IPS-20b (cell line): ENCODE measurements around the gene BBS9.

Experiments
- H3K27ac ChIP-seq: one replicate; pipeline ENCODE4 v1.5.1; 2013; ENCODE audit warnings: low read length
- H3K27me3 ChIP-seq: 2 replicates; pipeline ENCODE4 v1.6.1; 2013; ENCODE audit warnings: mild to moderate bottlenecking, low read length, inconsistent platforms; ENCODE audit not compliant: insufficient read depth
- H3K36me3 ChIP-seq: 2 replicates; pipeline ENCODE4 v1.6.1; 2013; ENCODE audit warnings: low read depth, mild to moderate bottlenecking, inconsistent platforms, low read length, moderate library complexity; ENCODE audit not compliant: insufficient read depth
- H3K4me1 ChIP-seq: 2 replicates; pipeline ENCODE4 v1.6.1; 2013; ENCODE audit warnings: mild to moderate bottlenecking, control low read depth, inconsistent platforms, low read length, moderate library complexity; ENCODE audit not compliant: insufficient read depth
- H3K4me3 ChIP-seq: 2 replicates; pipeline ENCODE4 v1.5.1; 2013; ENCODE audit warnings: mild to moderate bottlenecking, low read length, inconsistent platforms
- H3K9ac ChIP-seq: 2 replicates; pipeline ENCODE4 v1.6.1; 2013; ENCODE audit warnings: low read depth, mild to moderate bottlenecking, inconsistent platforms, low read length, moderate library complexity
- H3K9me3 ChIP-seq: 2 replicates; pipeline ENCODE4 v1.6.1; 2013; ENCODE audit warnings: mild to moderate bottlenecking, low read depth, low read length, inconsistent platforms; ENCODE audit not compliant: insufficient read depth

BBS9 gene

GRCh38 chr7:33539659-33540400, 410.5 kb downstream of the BBS9 start:
- H3K36me3 ChIP-seq = no peaks in the 10 kb centered on the region
- peaks cover 7% of the 10 kb centered on the region; the same call in 1 of the 2 replicates for H3K4me1 ChIP-seq
- H3K4me3 ChIP-seq = no peak overlapping the region
- H3K9ac ChIP-seq = no peak overlapping the region
- H3K9me3 ChIP-seq = peaks cover 14% of the 10 kb centered on the region
- no peak overlapping the region for H3K27ac ChIP-seq
- H3K27me3 ChIP-seq = no peaks in the 10 kb centered on the region

- Histone ChIP-seq H3K9ac (no peak overlapping the region), H3K4me1 (no peaks in the 10 kb centered on the region), H3K9me3 (no peaks in the 10 kb centered on the region), H3K4me3 (no peak overlapping the region), H3K27me3 (no peaks in the 10 kb centered on the region), H3K36me3 (no peaks in the 10 kb centered on the region), H3K27ac (no peak overlapping the region)
These were observed 418.5 kb downstream of the BBS9 start for GRCh38 chr7:33547880-33548279.

GRCh38 chr7:33550363-33550762, 421.0 kb downstream of the BBS9 start:
- no peak overlapping the region for H3K4me3 ChIP-seq
- no peaks in the 10 kb centered on the region for H3K36me3 ChIP-seq

GRCh38 chr7:33550979-33551378, 421.6 kb downstream of the BBS9 start:
- H3K27me3 ChIP-seq = no peaks in the 10 kb centered on the region
- H3K4me3 ChIP-seq = no peak overlapping the region
- H3K36me3 ChIP-seq = no peaks in the 10 kb centered on the region
- no peak overlapping the region for H3K27ac ChIP-seq
- no peaks in the 10 kb centered on the region for H3K4me1 ChIP-seq
- H3K9me3 ChIP-seq = no peaks in the 10 kb centered on the region
- H3K9ac ChIP-seq = no peak overlapping the region

More at GRCh38 chr7:33550363-33550762, 421.0 kb downstream of the BBS9 start:
- no peak overlapping the region for H3K27ac ChIP-seq
- no peaks in the 10 kb centered on the region for H3K9me3 ChIP-seq
- H3K4me1 ChIP-seq = no peaks in the 10 kb centered on the region
- H3K9ac ChIP-seq = no peak overlapping the region
- H3K27me3 ChIP-seq = no peaks in the 10 kb centered on the region

GRCh38 chr7:33554046-33554445, 424.7 kb downstream of the BBS9 start:
- no peaks in the 10 kb centered on the region for H3K36me3 ChIP-seq
- no peaks in the 10 kb centered on the region for H3K9me3 ChIP-seq
- H3K4me1 ChIP-seq = no peaks in the 10 kb centered on the region
- no peak overlapping the region for H3K9ac ChIP-seq
- no peak overlapping the region for H3K4me3 ChIP-seq
- H3K27ac ChIP-seq = no peak overlapping the region
- no peaks in the 10 kb centered on the region for H3K27me3 ChIP-seq

GRCh38 chr7:33554576-33554975, 425.2 kb downstream of the BBS9 start:
- Histone ChIP-seq H3K4me3 (no peak overlapping the region), H3K9me3 (no peaks in the 10 kb centered on the region), H3K27ac (no peak overlapping the region), H3K27me3 (no peaks in the 10 kb centered on the region), H3K4me1 (no peaks in the 10 kb centered on the region), H3K36me3 (no peaks in the 10 kb centered on the region), H3K9ac (no peak overlapping the region)

GRCh38 chr7:33556472-33556871, 427.1 kb downstream of the BBS9 start:
- no peak overlapping the region for H3K27ac ChIP-seq
- no peaks in the 10 kb centered on the region for H3K36me3 ChIP-seq
- no peak overlapping the region for H3K4me3 ChIP-seq
- no peaks in the 10 kb centered on the region for H3K4me1 ChIP-seq
- no peak overlapping the region for H3K9ac ChIP-seq
- no peaks in the 10 kb centered on the region for H3K27me3 ChIP-seq
- no peaks in the 10 kb centered on the region for H3K9me3 ChIP-seq

GRCh38 chr7:33558549-33559323, 429.4 kb downstream of the BBS9 start:
- no peak overlapping the region for H3K27ac ChIP-seq
- H3K4me1 ChIP-seq = no peaks in the 10 kb centered on the region
- no peaks in the 10 kb centered on the region for H3K27me3 ChIP-seq
- no peaks in the 10 kb centered on the region for H3K9me3 ChIP-seq
- no peak overlapping the region for H3K4me3 ChIP-seq
- H3K36me3 ChIP-seq = no peaks in the 10 kb centered on the region
- H3K9ac ChIP-seq = no peak overlapping the region

GRCh38 chr7:33559324-33559710, 430.0 kb downstream of the BBS9 start:
- no peaks in the 10 kb centered on the region for H3K9me3 ChIP-seq
- no peak overlapping the region for H3K9ac ChIP-seq
- no peaks in the 10 kb centered on the region for H3K4me1 ChIP-seq
- H3K27ac ChIP-seq = no peak overlapping the region
- no peaks in the 10 kb centered on the region for H3K36me3 ChIP-seq
- no peaks in the 10 kb centered on the region for H3K27me3 ChIP-seq
- H3K4me3 ChIP-seq = no peak overlapping the region

GRCh38 chr7:33562996-33563395, 433.6 kb downstream of the BBS9 start:
- Histone ChIP-seq H3K27ac (no peak overlapping the region), H3K4me1 (no peaks in the 10 kb centered on the region), H3K9ac (no peak overlapping the region), H3K27me3 (no peaks in the 10 kb centered on the region), H3K36me3 (no peaks in the 10 kb centered on the region), H3K9me3 (no peaks in the 10 kb centered on the region), H3K4me3 (no peak overlapping the region)

- no peaks in the 10 kb centered on the region for H3K27me3 ChIP-seq
- no peaks in the 10 kb centered on the region for H3K4me1 ChIP-seq
- no peak overlapping the region for H3K9ac ChIP-seq
- no peaks in the 10 kb centered on the region for H3K36me3 ChIP-seq
- no peak overlapping the region for H3K4me3 ChIP-seq
- no peak overlapping the region for H3K27ac ChIP-seq
- no peaks in the 10 kb centered on the region for H3K9me3 ChIP-seq
These were observed 434.3 kb downstream of the BBS9 start for GRCh38 chr7:33563651-33564050.

GRCh38 chr7:33578166-33578565, 448.8 kb downstream of the BBS9 start:
- H3K27ac ChIP-seq = no peak overlapping the region
- H3K4me1 ChIP-seq = no peaks in the 10 kb centered on the region
- no peak overlapping the region for H3K4me3 ChIP-seq
- no peaks in the 10 kb centered on the region for H3K9me3 ChIP-seq
- no peaks in the 10 kb centered on the region for H3K36me3 ChIP-seq
- no peak overlapping the region for H3K9ac ChIP-seq
- no peaks in the 10 kb centered on the region for H3K27me3 ChIP-seq
